Gastrocnemius medialis (tissue), 4 donors: Measurements from ENCODE around the gene MPRIP.

Source experiments
- POLR2A ChIP-seq, 2 donors: fragments of 450-650 bp; IDR thresholded peaks; one replicate each; pipeline ENCODE4 v1.6.1; 2017; ENCODE audit warnings: antibody characterized with exemption in 2 of 2, mild to moderate bottlenecking in 2 of 2, moderate library complexity in 2 of 2
- TF ChIP-seq, protein P1 (sequence below), 5 experiments: fragments of 450-650 bp in 3 of 5; fragments of 200-600 bp in 2 of 5; sonication (generic) in 2 of 5; IDR thresholded peaks in 4 of 5; conservative IDR thresholded peaks in 1 of 5; 1 replicate in 4 of 5; 2 replicates in 1 of 5; pipeline ENCODE4 v1.5.1; 2016 to 2019; ENCODE audit warnings: antibody characterized with exemption in 5 of 5, mild to moderate bottlenecking in 3 of 5, moderate library complexity in 3 of 5

DNA sequence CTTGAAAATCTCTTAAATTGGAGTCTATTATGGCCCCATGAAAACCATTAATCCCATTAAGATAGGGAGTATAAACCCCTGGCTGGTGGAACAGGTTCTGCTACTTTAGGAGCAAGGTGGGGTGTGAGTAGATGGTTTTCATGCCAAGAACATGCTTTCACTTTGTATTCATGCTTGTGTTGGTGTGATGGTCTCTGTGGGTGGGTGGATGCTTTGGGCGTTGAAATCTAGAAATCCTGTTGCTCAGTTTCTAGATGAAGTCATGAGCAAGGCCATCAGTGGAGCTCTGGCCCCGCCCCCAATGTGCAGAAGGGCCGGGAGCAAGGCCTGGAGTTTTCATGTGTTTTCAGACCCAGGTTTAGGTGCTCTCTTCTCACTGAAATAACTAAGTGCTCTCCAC lies 143.8 kb downstream of the MPRIP start:
- TF ChIP-seq, protein P1, sequence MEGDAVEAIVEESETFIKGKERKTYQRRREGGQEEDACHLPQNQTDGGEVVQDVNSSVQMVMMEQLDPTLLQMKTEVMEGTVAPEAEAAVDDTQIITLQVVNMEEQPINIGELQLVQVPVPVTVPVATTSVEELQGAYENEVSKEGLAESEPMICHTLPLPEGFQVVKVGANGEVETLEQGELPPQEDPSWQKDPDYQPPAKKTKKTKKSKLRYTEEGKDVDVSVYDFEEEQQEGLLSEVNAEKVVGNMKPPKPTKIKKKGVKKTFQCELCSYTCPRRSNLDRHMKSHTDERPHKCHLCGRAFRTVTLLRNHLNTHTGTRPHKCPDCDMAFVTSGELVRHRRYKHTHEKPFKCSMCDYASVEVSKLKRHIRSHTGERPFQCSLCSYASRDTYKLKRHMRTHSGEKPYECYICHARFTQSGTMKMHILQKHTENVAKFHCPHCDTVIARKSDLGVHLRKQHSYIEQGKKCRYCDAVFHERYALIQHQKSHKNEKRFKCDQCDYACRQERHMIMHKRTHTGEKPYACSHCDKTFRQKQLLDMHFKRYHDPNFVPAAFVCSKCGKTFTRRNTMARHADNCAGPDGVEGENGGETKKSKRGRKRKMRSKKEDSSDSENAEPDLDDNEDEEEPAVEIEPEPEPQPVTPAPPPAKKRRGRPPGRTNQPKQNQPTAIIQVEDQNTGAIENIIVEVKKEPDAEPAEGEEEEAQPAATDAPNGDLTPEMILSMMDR (IDR thresholded peaks at IDR 0.05 in 4 of 5, conservative IDR thresholded peaks at IDR 0.05 in 1 of 5), result no peak
- no peak for TF ChIP-seq POLR2A (IDR thresholded peaks at IDR 0.05)
